H9 (cell line): ENCODE data around the gene TUBB4B. TPM values are rescaled to one million over a fixed set of nuclear protein-coding genes. Genes with fewer than 3 reads are reported as not detected.

Source experiments
- DNase-seq: peaks from one replicate; pipeline ENCODE4 v3.0.0-alpha.2; 2017
- H2AFZ ChIP-seq: one replicate; pipeline ENCODE4 v1.6.1; 2013; ENCODE audit warnings: mild to moderate bottlenecking, low read length, control low read depth, moderate library complexity
- H2AK5ac ChIP-seq: 2 replicates; pipeline ENCODE4 v1.6.1; 2013; ENCODE audit warnings: low read length, control low read depth, mixed read lengths; ENCODE audit not compliant: insufficient read length
- H2BK120ac ChIP-seq: one replicate; pipeline ENCODE4 v1.6.1; 2013; ENCODE audit warnings: low read depth, mild to moderate bottlenecking, low read length, control low read depth, inconsistent platforms; ENCODE audit not compliant: poor library complexity, severe bottlenecking
- H2BK12ac ChIP-seq: 2 replicates; pipeline ENCODE4 v1.6.1; 2013; ENCODE audit warnings: low read length, control low read depth, mixed read lengths, low read depth; ENCODE audit not compliant: insufficient read length
- H2BK15ac ChIP-seq: 2 replicates; pipeline ENCODE4 v1.6.1; 2013; ENCODE audit warnings: low read depth, low read length, control low read depth
- H2BK20ac ChIP-seq: one replicate; pipeline ENCODE4 v1.6.1; 2013; ENCODE audit warnings: low read depth, mild to moderate bottlenecking, low read length, control low read depth, inconsistent platforms; ENCODE audit not compliant: poor library complexity, severe bottlenecking
- H2BK5ac ChIP-seq: 2 replicates; pipeline ENCODE4 v1.6.1; 2013; ENCODE audit warnings: low read length, control low read depth, mixed read lengths; ENCODE audit not compliant: insufficient read length
- H3K14ac ChIP-seq: 2 replicates; pipeline ENCODE4 v1.6.1; 2013; ENCODE audit warnings: low read length, control low read depth; ENCODE audit not compliant: insufficient read depth
- H3K18ac ChIP-seq: 2 replicates; pipeline ENCODE4 v1.6.1; 2013; ENCODE audit warnings: low read depth, mild to moderate bottlenecking, mixed read lengths, low read length, control low read depth; ENCODE audit not compliant: insufficient read length
- H3K23ac ChIP-seq: 2 replicates; pipeline ENCODE4 v1.6.1; 2013; ENCODE audit warnings: low read length, control low read depth, mixed read lengths, low read depth; ENCODE audit not compliant: insufficient read length
- H3K23me2 ChIP-seq: 2 replicates; pipeline ENCODE4 v1.6.1; 2013; ENCODE audit warnings: low read depth, mild to moderate bottlenecking, mixed read lengths, low read length, control low read depth; ENCODE audit not compliant: insufficient read length, poor library complexity, severe bottlenecking
- H3K27ac ChIP-seq: 2 replicates; pipeline ENCODE4 v1.5.1; 2013; ENCODE audit warnings: low read length, control low read depth, mixed read lengths, low read depth; ENCODE audit not compliant: insufficient read length
- H3K27me3 ChIP-seq: 2 replicates; pipeline ENCODE4 v1.6.1; 2013; ENCODE audit warnings: low read length, control low read depth, inconsistent platforms; ENCODE audit not compliant: insufficient read depth
- H3K4ac ChIP-seq: 2 replicates; pipeline ENCODE4 v1.6.1; 2013; ENCODE audit warnings: low read depth, mild to moderate bottlenecking, control low read depth, inconsistent platforms, low read length, moderate library complexity
- H3K4me1 ChIP-seq: 2 replicates; pipeline ENCODE4 v1.6.1; 2013; ENCODE audit warnings: low read length, control low read depth, inconsistent platforms; ENCODE audit not compliant: insufficient read depth
- H3K4me2 ChIP-seq: 2 replicates; pipeline ENCODE4 v1.6.1; 2013; ENCODE audit warnings: low read length, control low read depth, mixed read lengths; ENCODE audit not compliant: insufficient read length, insufficient read depth
- H3K56ac ChIP-seq: 2 replicates; pipeline ENCODE4 v1.6.1; 2013; ENCODE audit warnings: low read depth, mild to moderate bottlenecking, mixed read lengths, low read length, control low read depth; ENCODE audit not compliant: insufficient read length
- H3K79me1 ChIP-seq: 2 replicates; pipeline ENCODE4 v1.6.1; 2013; ENCODE audit warnings: low read depth, mild to moderate bottlenecking, moderate library complexity, low read length, control low read depth, inconsistent platforms; ENCODE audit not compliant: insufficient read depth, poor library complexity, severe bottlenecking
- H3K79me2 ChIP-seq: 2 replicates; pipeline ENCODE4 v1.6.1; 2013; ENCODE audit warnings: low read length, control low read depth, inconsistent platforms; ENCODE audit not compliant: insufficient read depth
- H3K9ac ChIP-seq: 2 replicates; pipeline ENCODE4 v1.6.1; 2013; ENCODE audit warnings: low read length, control low read depth, mixed read lengths; ENCODE audit not compliant: insufficient read length; ENCODE audit errors: extremely low read depth
- H3K9me3 ChIP-seq: one replicate; pipeline ENCODE4 v1.6.1; 2013; ENCODE audit warnings: low read depth, low read length, inconsistent platforms; ENCODE audit not compliant: control insufficient read depth
- H3T11ph ChIP-seq: one replicate; pipeline ENCODE4 v1.6.1; 2013; ENCODE audit warnings: mild to moderate bottlenecking, low read length, control low read depth, inconsistent platforms
- H4K20me1 ChIP-seq: one replicate; pipeline ENCODE4 v1.6.1; 2013; ENCODE audit not compliant: control insufficient read depth, insufficient read length, insufficient read depth
- H4K5ac ChIP-seq: 2 replicates; pipeline ENCODE4 v1.6.1; 2013; ENCODE audit warnings: low read depth, mild to moderate bottlenecking, mixed read lengths, low read length, control low read depth; ENCODE audit not compliant: insufficient read length
- H4K8ac ChIP-seq: replicated peaks from 2 replicates; pipeline ENCODE4 v1.6.1; 2013; ENCODE audit warnings: low read length, control low read depth, mixed read lengths, low read depth; ENCODE audit not compliant: insufficient read length
- H4K91ac ChIP-seq: 2 replicates; pipeline ENCODE4 v1.6.1; 2013; ENCODE audit warnings: low read depth, mild to moderate bottlenecking, moderate library complexity, mixed read lengths, low read length, control low read depth; ENCODE audit not compliant: insufficient read length
- H3K27ac Mint-ChIP-seq, 3 experiments: 2 replicates in 2 of 3; 3 replicates in 1 of 3; pipeline ENCODE4 v1.8.0; 2020 to 2021; ENCODE audit warnings: mixed read lengths in 3 of 3, mild to moderate bottlenecking in 1 of 3, moderate library complexity in 1 of 3
- H3K27me3 Mint-ChIP-seq: 2 replicates; pipeline ENCODE4 v1.8.0; 2021; ENCODE audit warnings: low read depth, mild to moderate bottlenecking, moderate library complexity, mixed read lengths
- H3K36me3 Mint-ChIP-seq, 3 experiments: 2 replicates in 2 of 3; 3 replicates in 1 of 3; pipeline ENCODE4 v1.8.0; 2020 to 2021; ENCODE audit warnings: low read depth in 3 of 3, mixed read lengths in 3 of 3; ENCODE audit not compliant: insufficient read depth in 1 of 3
- H3K4me1 Mint-ChIP-seq, 2 experiments: 2 replicates each; pipeline ENCODE4 v1.8.0; 2020; ENCODE audit warnings: mixed read lengths in 2 of 2
- H3K4me3 Mint-ChIP-seq, 2 experiments: 2 replicates in 1 of 2; 3 replicates in 1 of 2; pipeline ENCODE4 v1.8.0; 2020 to 2021; ENCODE audit warnings: mild to moderate bottlenecking in 2 of 2, mixed read lengths in 2 of 2, moderate library complexity in 1 of 2
- H3K9me3 Mint-ChIP-seq, 2 experiments: 2 replicates in 1 of 2; 3 replicates in 1 of 2; pipeline ENCODE4 v1.8.0; 2020; ENCODE audit warnings: mild to moderate bottlenecking in 2 of 2, mixed read lengths in 2 of 2, moderate library complexity in 1 of 2
- CTCF ChIP-seq: fragments of 200-600 bp; sonication (generic); conservative IDR thresholded peaks from 3 replicates; pipeline ENCODE4 v1.8.0; 2021; ENCODE audit warnings: antibody characterized with exemption, mild to moderate bottlenecking
- WGBS: extraction: QIAGEN DNeasy Blood & Tissue Kit; methylation state at CpG from one replicate; pipeline ENCODE4 v1.1.7; 2013; ENCODE audit warnings: missing lambda C conversion rate, low lambda C conversion rate, mixed read lengths; ENCODE audit not compliant: insufficient read length; ENCODE audit errors: extremely low coverage; 5-methylcytosine and 5-hydroxymethylcytosine counted together
- total RNA-seq: library from RNA; stranded (reverse); gene quantifications from 2 replicates; pipeline ENCODE4 v1.2.1, GENCODE V29; 2021

Gene TUBB4B
- total RNA-seq, 1 experiment from 2014 or later, result 378 TPM

- peaks cover 12% of the 10 kb centered on the region for H3K23me2 ChIP-seq
- no peak overlapping the region for H3K23ac ChIP-seq
- no peak overlapping the region for H3T11ph ChIP-seq
- Mint-ChIP-seq H3K4me1 (peaks cover 17 to 26% of the 10 kb centered on the region in 2 experiments), H3K9me3 (no peaks in the 10 kb centered on the region; a peak in 2 of 5 replicates), H3K27ac (peak overlapping the region; percentile 39 to 80 (median 79); a peak in 5 of 7 replicates), H3K36me3 (peaks cover 19 to 26% (median 19%) of the 10 kb centered on the region in 3 experiments), H3K27me3 (peaks cover 35% of the 10 kb centered on the region), H3K4me3 (peak overlapping the region in 1 of 2 experiments; percentile 54; a peak in 2 of 5 replicates)
- no peak overlapping the region for H2BK120ac ChIP-seq
- H3K56ac ChIP-seq, result no peak overlapping the region
- H3K79me1 ChIP-seq, result no peaks in the 10 kb centered on the region
- no peak overlapping the region for H2AFZ ChIP-seq
- no CpG with 5 or more reads among the region's 36 CpGs for WGBS
- no peak overlapping the region for H4K5ac ChIP-seq
- H3K9me3 ChIP-seq, result no peaks in the 10 kb centered on the region
- DNase-seq, result peak; percentile 67
- no peak overlapping the region for H2AK5ac ChIP-seq
- H4K91ac ChIP-seq, result no peak overlapping the region
- H3K18ac ChIP-seq, result no peak overlapping the region
- no peak overlapping the region for H3K9ac ChIP-seq
- no peak overlapping the region for H3K4me2 ChIP-seq
- H3K79me2 ChIP-seq, result no peaks in the 10 kb centered on the region
- no peak overlapping the region for H4K8ac ChIP-seq
- H2BK12ac ChIP-seq, result no peak overlapping the region
- H2BK20ac ChIP-seq, result no peak overlapping the region
- H3K4ac ChIP-seq, result no peak overlapping the region
- H3K27me3 ChIP-seq, result no peaks in the 10 kb centered on the region
- H3K27ac ChIP-seq, result no peak overlapping the region
- TF ChIP-seq CTCF, result no peak
- no peaks in the 10 kb centered on the region; the same call in 1 of the 2 replicates for H3K4me1 ChIP-seq
- H4K20me1 ChIP-seq, result peaks cover 3% of the 10 kb centered on the region
- H2BK15ac ChIP-seq, result no peak overlapping the region
- H2BK5ac ChIP-seq, result no peak overlapping the region
- no peak overlapping the region for H3K14ac ChIP-seq
These were observed 3.7 kb downstream of the TUBB4B start for GRCh38 chr9:137244486-137245449.
